H1 (cell line): ENCODE measurements around the gene MORN5. TPM values are rescaled to one million over a fixed set of nuclear protein-coding genes. Genes with fewer than 3 reads are reported as not detected.

Experiments
- CTCF ChIA-PET: fragments of 300-600 bp; sonication (Branson Sonifier 250); formaldehyde crosslinking; loops from one replicate; lab custom pipeline; 2021; ENCODE audit not compliant: partially characterized antibody; lab: Charles Lee
- POLR2A ChIA-PET: fragments of 300-600 bp; sonication (Branson Sonifier 250); formaldehyde crosslinking; loops from one replicate; lab custom pipeline; 2021; ENCODE audit warnings: inconsistent platforms; ENCODE audit not compliant: partially characterized antibody; lab: Charles Lee
- DNase-seq, 2 experiments: peaks; one replicate each; pipeline versions ENCODE4 v3.0.0 to v3.0.0-alpha.2; 2010 to 2022; ENCODE audit warnings: low spot score in 2 of 2, low read depth in 1 of 2, mixed read lengths in 1 of 2
- FAIRE-seq: peaks from 2 replicates; lab custom pipeline; 2011; peaks lifted over from hg19 to GRCh38; lab: Jason Lieb, UNC
- H2AFZ ChIP-seq: 2 replicates; pipeline ENCODE4 v1.8.1; 2012; ENCODE audit warnings: low read length, inconsistent platforms
- H2AK5ac ChIP-seq: 2 replicates; pipeline ENCODE4 v1.6.1; 2013; ENCODE audit warnings: low read depth, low read length
- H2BK120ac ChIP-seq: replicated peaks from 2 replicates; pipeline ENCODE3; 2013; ENCODE audit warnings: low read depth, low read length, inconsistent platforms
- H2BK12ac ChIP-seq: 2 replicates; pipeline ENCODE4 v1.6.1; 2013; ENCODE audit warnings: low read depth, low read length
- H2BK15ac ChIP-seq: 2 replicates; pipeline ENCODE4 v1.6.1; 2013; ENCODE audit warnings: low read length
- H2BK20ac ChIP-seq: 2 replicates; pipeline ENCODE4 v1.6.1; 2013; ENCODE audit warnings: low read length
- H2BK5ac ChIP-seq: 2 replicates; pipeline ENCODE4 v1.6.1; 2013; ENCODE audit warnings: low read depth, low read length
- H3K14ac ChIP-seq: 2 replicates; pipeline ENCODE4 v1.6.1; 2013; ENCODE audit warnings: inconsistent platforms; ENCODE audit not compliant: insufficient read length
- H3K18ac ChIP-seq: 2 replicates; pipeline ENCODE4 v1.6.1; 2013; ENCODE audit warnings: low read length; ENCODE audit errors: extremely low read depth
- H3K23ac ChIP-seq: 2 replicates; pipeline ENCODE4 v1.6.1; 2013; ENCODE audit warnings: inconsistent platforms; ENCODE audit not compliant: insufficient read length
- H3K23me2 ChIP-seq: 2 replicates; pipeline ENCODE4 v1.6.1; 2013; ENCODE audit warnings: low read depth, low read length
- H3K27ac ChIP-seq: 2 replicates; pipeline ENCODE4 v1.6.1; 2011; ENCODE audit warnings: low read depth, low read length, inconsistent platforms
- H3K27me3 ChIP-seq, 4 experiments: replicated peaks in 1 of 4; 1 replicate in 1 of 4; 2 replicates in 3 of 4; pipeline versions ENCODE4 v1.6.1 to v1.8.1; 2011 to 2013; ENCODE audit warnings: low read length in 3 of 4, mild to moderate bottlenecking in 3 of 4, inconsistent platforms in 2 of 4, mixed read lengths in 2 of 4, moderate library complexity in 1 of 4; ENCODE audit not compliant: control insufficient read depth in 3 of 4, insufficient read depth in 3 of 4; ENCODE audit errors: extremely low read depth in 1 of 4
- H3K36me3 ChIP-seq, 4 experiments: 2 replicates each; pipeline versions ENCODE4 v1.6.1 to v1.8.1; 2011 to 2013; ENCODE audit warnings: mild to moderate bottlenecking in 4 of 4, low read length in 3 of 4, moderate library complexity in 2 of 4, control low read depth in 1 of 4, inconsistent platforms in 1 of 4; ENCODE audit not compliant: insufficient read depth in 4 of 4, control insufficient read depth in 2 of 4
- H3K4ac ChIP-seq: replicated peaks from 2 replicates; pipeline ENCODE3; 2013; ENCODE audit warnings: low read length, low read depth, mixed read lengths, inconsistent platforms; ENCODE audit not compliant: insufficient read length
- H3K4me1 ChIP-seq, 4 experiments: replicated peaks in 1 of 4; 1 replicate in 1 of 4; 2 replicates in 3 of 4; pipeline versions ENCODE4 v1.6.1 to v1.8.1; 2011 to 2013; ENCODE audit warnings: low read length in 3 of 4, inconsistent platforms in 2 of 4, mixed read lengths in 1 of 4; ENCODE audit not compliant: insufficient read depth in 4 of 4, control insufficient read depth in 3 of 4
- H3K4me2 ChIP-seq, 2 experiments: 2 replicates each; pipeline versions ENCODE4 v1.6.1 to v1.8.1; 2011 to 2013; ENCODE audit warnings: low read depth in 2 of 2, low read length in 2 of 2, control low read depth in 1 of 2, inconsistent platforms in 1 of 2, mild to moderate bottlenecking in 1 of 2; ENCODE audit not compliant: insufficient read depth in 1 of 2
- H3K4me3 ChIP-seq, 4 experiments: fragments of 200-600, 300-600 bp in 1 of 4; sonication (generic), shearing (Covaris generic), sonication (Bioruptor Twin) in 1 of 4; 2 replicates each; pipeline versions ENCODE4 v1.5.1 to v1.8.1; 2011 to 2016; ENCODE audit warnings: low read length in 4 of 4, low read depth in 3 of 4, control low read depth in 2 of 4, inconsistent platforms in 2 of 4, mild to moderate bottlenecking in 2 of 4, mixed read lengths in 1 of 4, moderate library complexity in 1 of 4; ENCODE audit not compliant: insufficient read depth in 2 of 4; ENCODE audit errors: extremely low read depth in 1 of 4
- H3K56ac ChIP-seq: replicated peaks from 2 replicates; pipeline ENCODE3; 2013; ENCODE audit warnings: low read depth, mild to moderate bottlenecking, mixed read lengths, low read length, inconsistent platforms; ENCODE audit not compliant: insufficient read length
- H3K79me1 ChIP-seq: 2 replicates; pipeline ENCODE4 v1.6.1; 2013; ENCODE audit warnings: low read depth, low read length, control low read depth
- H3K79me2 ChIP-seq, 2 experiments: 2 replicates each; pipeline versions ENCODE4 v1.6.1 to v1.8.1; 2012 to 2013; ENCODE audit warnings: low read length in 2 of 2, mild to moderate bottlenecking in 2 of 2, inconsistent platforms in 1 of 2; ENCODE audit not compliant: insufficient read depth in 2 of 2, control insufficient read depth in 1 of 2
- H3K9ac ChIP-seq, 4 experiments: replicated peaks in 1 of 4; 1 replicate in 1 of 4; 2 replicates in 3 of 4; pipeline versions ENCODE4 v1.6.1 to v1.8.1; 2011 to 2013; ENCODE audit warnings: low read depth in 3 of 4, low read length in 3 of 4, control low read depth in 2 of 4, mild to moderate bottlenecking in 2 of 4, moderate library complexity in 2 of 4, inconsistent platforms in 1 of 4; ENCODE audit errors: extremely low read depth in 1 of 4
- H3K9me3 ChIP-seq, 2 experiments: 2 replicates each; pipeline versions ENCODE4 v1.6.1 to v1.8.1; 2012 to 2013; ENCODE audit warnings: mild to moderate bottlenecking in 2 of 2, moderate library complexity in 2 of 2, control low read depth in 1 of 2, inconsistent platforms in 1 of 2, low read depth in 1 of 2, low read length in 1 of 2, mixed read lengths in 1 of 2; ENCODE audit not compliant: insufficient read depth in 2 of 2
- H4K20me1 ChIP-seq, 2 experiments: replicated peaks in 1 of 2; 2 replicates each; pipeline versions ENCODE3 to v1.8.1; 2011 to 2013; ENCODE audit warnings: inconsistent platforms in 2 of 2, low read length in 2 of 2, mild to moderate bottlenecking in 1 of 2; ENCODE audit not compliant: insufficient read depth in 2 of 2, control insufficient read depth in 1 of 2
- H4K5ac ChIP-seq: 2 replicates; pipeline ENCODE4 v1.6.1; 2013; ENCODE audit warnings: low read length, low read depth, mixed read lengths, inconsistent platforms; ENCODE audit not compliant: insufficient read length
- H4K8ac ChIP-seq: 2 replicates; pipeline ENCODE4 v1.8.0; 2013; ENCODE audit warnings: mild to moderate bottlenecking, moderate library complexity, low read length, inconsistent platforms; ENCODE audit not compliant: insufficient read depth; ENCODE audit errors: extremely low read depth
- H4K91ac ChIP-seq: replicated peaks from 2 replicates; pipeline ENCODE3; 2013; ENCODE audit warnings: low read length, mixed read lengths, inconsistent platforms; ENCODE audit not compliant: insufficient read length
- BCL11A ChIP-seq, 2 experiments: IDR thresholded peaks; one replicate each; pipeline ENCODE4 v1.6.1; 2011; ENCODE audit warnings: low read depth in 2 of 2, low read length in 2 of 2, mild to moderate bottlenecking in 2 of 2
- CEBPB ChIP-seq: IDR thresholded peaks from 2 replicates; pipeline ENCODE4 v1.6.1; 2012; ENCODE audit warnings: low read depth, low read length
- JUN ChIP-seq: IDR thresholded peaks from 2 replicates; pipeline ENCODE4 v1.6.1; 2011; ENCODE audit warnings: low read depth, mild to moderate bottlenecking, improper control_type of control experiment, low read length
- KDM1A ChIP-seq: fragments of 200-600, 300-600 bp; sonication (generic); IDR thresholded peaks from 2 replicates; pipeline ENCODE4 v1.7.1; 2016; ENCODE audit warnings: mild to moderate bottlenecking, low read length, borderline replicate concordance
- KDM4A ChIP-seq: IDR thresholded peaks from one replicate; pipeline ENCODE4 v1.7.1; 2012; ENCODE audit warnings: low read depth, mild to moderate bottlenecking, moderate library complexity, low read length, inconsistent platforms; ENCODE audit not compliant: severe bottlenecking
- MAX ChIP-seq: IDR thresholded peaks from 2 replicates; pipeline ENCODE4 v1.6.1; 2012; ENCODE audit warnings: inconsistent platforms
- NANOG ChIP-seq: IDR thresholded peaks from 2 replicates; pipeline ENCODE4 v1.6.1; 2011; ENCODE audit warnings: low read length, low read depth, mild to moderate bottlenecking, inconsistent platforms; ENCODE audit not compliant: insufficient read depth, poor library complexity, severe bottlenecking
- PHF8 ChIP-seq: fragments of 200-600 bp; sonication (generic); conservative IDR thresholded peaks from 2 replicates; pipeline ENCODE4 v1.7.1; 2012; ENCODE audit warnings: low read depth, mild to moderate bottlenecking, inconsistent platforms, low read length, moderate library complexity
- POLR2A ChIP-seq, 2 experiments: IDR thresholded peaks; 1 replicate in 1 of 2; 2 replicates in 1 of 2; pipeline ENCODE4 v1.6.1; 2011; ENCODE audit warnings: low read depth in 2 of 2, low read length in 2 of 2, mild to moderate bottlenecking in 2 of 2; ENCODE audit errors: control extremely low read depth in 1 of 2
- RNF2 ChIP-seq: fragments of 200-900, 300-1000 bp; sonication (generic); IDR thresholded peaks from 2 replicates; pipeline ENCODE4 v1.7.1; 2016; ENCODE audit warnings: borderline replicate concordance, low read depth, mild to moderate bottlenecking, antibody characterized with exemption, low read length; ENCODE audit not compliant: poor library complexity, severe bottlenecking; ENCODE audit errors: missing control alignments
- SIRT6 ChIP-seq: IDR thresholded peaks from one replicate; pipeline ENCODE4 v1.7.1; 2012; ENCODE audit warnings: low read length, inconsistent platforms
- YY1 ChIP-seq: IDR thresholded peaks from 2 replicates; pipeline ENCODE4 v1.6.1; 2011; ENCODE audit warnings: low read depth, mild to moderate bottlenecking, low read length
- WGBS, 2 experiments: shearing (Covaris generic) in 1 of 2; methylation state at CpG; one replicate each; pipeline versions ENCODE4 v1.1.6 to v1.1.7; 2013 to 2015; ENCODE audit warnings: low lambda C conversion rate in 2 of 2, mixed read lengths in 2 of 2, inconsistent platforms in 1 of 2, low coverage in 1 of 2, missing lambda C conversion rate in 1 of 2; ENCODE audit not compliant: insufficient replicate concordance in 2 of 2, insufficient coverage in 1 of 2, insufficient read length in 1 of 2; ENCODE audit errors: extremely low coverage in 1 of 2, missing lambda C conversion rate in 1 of 2; 5-methylcytosine and 5-hydroxymethylcytosine counted together
- polyA plus RNA-seq, 7 experiments: library from polyadenylated mRNA; depleted of rRNA in 3 of 7; stranded (reverse) in 5 of 7; unstranded in 2 of 7; fragments of >200 nt in 5 of 7; fragments of 200-250 nt in 2 of 7; gene quantifications; 1 replicate in 5 of 7; 2 replicates in 1 of 7; 4 replicates in 1 of 7; pipeline versions ENCODE4 v1.2.1 to v1.2.3, GENCODE V29; 2011 to 2013; ENCODE audit warnings: missing spikeins in 2 of 7, mixed read lengths in 2 of 7
- total RNA-seq: library from RNA; stranded (reverse); fragmentation: NEBNext Ultra II Directional; extraction: Animal tissue kit (Norgen Biotek cat#: 25700); gene quantifications from 2 replicates; pipeline ENCODE4 v1.2.1, GENCODE V29; 2021

MORN5 gene
- total and polyA plus RNA-seq, 2 of the 8 experiments (the other 6 are each of a cell fraction or from before 2014, with no cell fraction given) = not detected

- no peak overlapping the region for H2BK12ac ChIP-seq
- no peak overlapping the region for H4K8ac ChIP-seq
- no peak overlapping the region for H3K18ac ChIP-seq
- H3K56ac ChIP-seq = no peak overlapping the region
- CTCF ChIA-PET = interaction anchor here (0.8 to 4.1 kb wide), 9 partner anchors 9 to 166 kb away, joined by 3 to 13 read pairs (median 5); no protein-coding TSS in a partner anchor
- H3K36me3 ChIP-seq = no peaks in the 10 kb centered on the region
- no peaks in the 10 kb centered on the region for H3K79me2 ChIP-seq
- no peak overlapping the region for H2BK5ac ChIP-seq
- H2BK15ac ChIP-seq = no peak overlapping the region
- H3K27me3 ChIP-seq = no peaks in the 10 kb centered on the region
- no peak overlapping the region for H2AFZ ChIP-seq
- no peaks in the 10 kb centered on the region for H3K9me3 ChIP-seq
- FAIRE-seq = no peak
- H4K91ac ChIP-seq = no peak overlapping the region
- no peaks in the 10 kb centered on the region for H3K23me2 ChIP-seq
- 88% methylated on average over 1 of the region's 1 CpG; no CpG with 5 or more reads in 1 of the 2 experiments for WGBS, 2 experiments
- H3K4ac ChIP-seq = no peak overlapping the region
- no peak overlapping the region for H2AK5ac ChIP-seq
- no peaks in the 10 kb centered on the region; a peak in 1 of 7 replicates for H3K4me1 ChIP-seq
- H3K23ac ChIP-seq = no peak overlapping the region
- no peak overlapping the region for H3K4me2 ChIP-seq
- no peak overlapping the region for H3K9ac ChIP-seq
- H3K79me1 ChIP-seq = no peaks in the 10 kb centered on the region
- no peak overlapping the region for H3K14ac ChIP-seq
- H2BK120ac ChIP-seq = no peak overlapping the region
- no peak for DNase-seq
- no peaks in the 10 kb centered on the region for H4K20me1 ChIP-seq
- no peak overlapping the region for H2BK20ac ChIP-seq
- H3K4me3 ChIP-seq = no peak overlapping the region
- H3K27ac ChIP-seq = no peak overlapping the region
- TF ChIP-seq KDM1A = no peak
- no peak for TF ChIP-seq CEBPB
- TF ChIP-seq YY1 = no peak
- TF ChIP-seq MAX = no peak
- TF ChIP-seq JUN = no peak
- no peak for TF ChIP-seq NANOG
- no peak for TF ChIP-seq PHF8
- no peak for TF ChIP-seq KDM4A
- TF ChIP-seq BCL11A (IDR thresholded peaks at IDR 0.05; ENCODE audit: low read depth in 2 of 2, low read length in 2 of 2) = no peak
- no peak for TF ChIP-seq POLR2A (IDR thresholded peaks at IDR 0.05; ENCODE audit: control extremely low read depth in 1 of 2, low read depth in 2 of 2, low read length in 2 of 2)
- TF ChIP-seq RNF2 = no peak
- TF ChIP-seq SIRT6 = no peak
- POLR2A ChIA-PET = interaction anchor here (1.2 kb wide), 1 partner anchor 12 kb away, joined by 3 read pairs; no protein-coding TSS in a partner anchor
- no peak overlapping the region for H4K5ac ChIP-seq
Observed at GRCh38 chr9:122184551-122184950, 24.8 kb downstream of the MORN5 start.
